Thyroid gland (tissue), 4 donors: ENCODE data around the gene PALM2AKAP2. TPM values are rescaled to one million over a fixed set of nuclear protein-coding genes. Genes with fewer than 3 reads are reported as not detected.
"Not testable (repeated sequence)": the region's sequence is repeated elsewhere in the genome, so short reads cannot be mapped to it uniquely, and the experiment has no call there.

ENCODE experiments used
- DNase-seq, 2 donors: peaks; one replicate each; pipeline ENCODE4 v3.0.0-alpha.2; 2019
- H3K27ac ChIP-seq, 3 donors: fragments of 200-600 bp; sonication (generic); 1 replicate in 2 of 3; 2 replicates in 1 of 3; pipeline ENCODE4 v1.5.1; 2016 to 2019; ENCODE audit warnings: mild to moderate bottlenecking in 1 of 3, moderate library complexity in 1 of 3
- H3K27me3 ChIP-seq: fragments of 200-600 bp; sonication (generic); one replicate; pipeline ENCODE4 v1.5.1; 2019
- H3K36me3 ChIP-seq, 2 donors: fragments of 200-600 bp; sonication (generic); one replicate each; pipeline ENCODE4 v1.5.1; 2016 to 2019
- H3K4me1 ChIP-seq, 2 donors: fragments of 200-600 bp; sonication (generic); one replicate each; pipeline ENCODE4 v1.5.1; 2017 to 2019
- H3K4me3 ChIP-seq, 3 donors: fragments of 200-600 bp; sonication (generic); replicated peaks in 1 of 3; 1 replicate in 2 of 3; 2 replicates in 1 of 3; pipeline ENCODE4 v1.5.1; 2016; ENCODE audit warnings: mild to moderate bottlenecking in 1 of 3
- H3K9me3 ChIP-seq: fragments of 200-600 bp; sonication (generic); one replicate; pipeline ENCODE4 v1.5.1; 2017
- POLR2A ChIP-seq, 2 donors: fragments of 450-650 bp; IDR thresholded peaks; one replicate each; pipeline ENCODE4 v1.6.1; 2017; ENCODE audit warnings: antibody characterized with exemption in 2 of 2, mild to moderate bottlenecking in 2 of 2, moderate library complexity in 1 of 2
- WGBS, 2 donors: methylation state at CpG; one replicate each; pipeline ENCODE4 v1.1.5; 2017; 5-methylcytosine and 5-hydroxymethylcytosine counted together
- intact Hi-C: fragments of 100-400 bp; cut with DNase I; formaldehyde crosslinking; loops from one replicate; pipeline ENCODE4 v1.15.1; 2023
- total RNA-seq, 4 donors: library from RNA; depleted of rRNA; stranded (reverse); fragments of >200 nt; gene quantifications; one replicate each; pipeline ENCODE4 v1.2.3, GENCODE V29; 2016
- TF ChIP-seq, protein P1 (sequence below), 6 experiments: fragments of 200-600 bp in 3 of 6; fragments of 450-650 bp in 3 of 6; sonication (generic) in 3 of 6; IDR thresholded peaks; one replicate each; pipeline ENCODE4 v1.5.1; 2016 to 2019; ENCODE audit warnings: antibody characterized with exemption in 6 of 6, mild to moderate bottlenecking in 2 of 6, inconsistent platforms in 1 of 6, moderate library complexity in 1 of 6

PALM2AKAP2 gene
- total RNA-seq, 4 donors from 2014 or later: 9.9 to 25.4 (median 13.1) TPM

DNA sequence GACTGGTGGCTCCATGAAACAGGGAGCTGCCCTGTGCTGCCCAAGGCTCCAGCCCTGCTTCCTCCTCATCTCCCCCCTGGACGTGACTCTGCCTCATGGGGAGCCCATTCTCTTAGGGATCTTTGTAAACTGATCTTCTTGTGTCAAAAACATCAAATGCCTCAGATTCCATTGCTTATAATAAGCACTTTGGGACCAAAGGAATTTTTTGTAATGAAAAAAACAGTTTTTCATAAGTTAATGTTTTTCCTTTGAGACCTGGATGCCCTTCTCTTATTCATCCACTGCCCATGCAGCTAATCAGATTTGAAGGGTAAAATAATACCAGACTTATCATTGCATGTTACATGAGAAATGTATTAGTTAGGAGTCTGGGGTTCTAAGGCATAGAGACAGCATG lies 41.7 kb downstream of the PALM2AKAP2 start:
- no peak for TF ChIP-seq POLR2A (IDR thresholded peaks at IDR 0.05)
- TF ChIP-seq, protein P1, sequence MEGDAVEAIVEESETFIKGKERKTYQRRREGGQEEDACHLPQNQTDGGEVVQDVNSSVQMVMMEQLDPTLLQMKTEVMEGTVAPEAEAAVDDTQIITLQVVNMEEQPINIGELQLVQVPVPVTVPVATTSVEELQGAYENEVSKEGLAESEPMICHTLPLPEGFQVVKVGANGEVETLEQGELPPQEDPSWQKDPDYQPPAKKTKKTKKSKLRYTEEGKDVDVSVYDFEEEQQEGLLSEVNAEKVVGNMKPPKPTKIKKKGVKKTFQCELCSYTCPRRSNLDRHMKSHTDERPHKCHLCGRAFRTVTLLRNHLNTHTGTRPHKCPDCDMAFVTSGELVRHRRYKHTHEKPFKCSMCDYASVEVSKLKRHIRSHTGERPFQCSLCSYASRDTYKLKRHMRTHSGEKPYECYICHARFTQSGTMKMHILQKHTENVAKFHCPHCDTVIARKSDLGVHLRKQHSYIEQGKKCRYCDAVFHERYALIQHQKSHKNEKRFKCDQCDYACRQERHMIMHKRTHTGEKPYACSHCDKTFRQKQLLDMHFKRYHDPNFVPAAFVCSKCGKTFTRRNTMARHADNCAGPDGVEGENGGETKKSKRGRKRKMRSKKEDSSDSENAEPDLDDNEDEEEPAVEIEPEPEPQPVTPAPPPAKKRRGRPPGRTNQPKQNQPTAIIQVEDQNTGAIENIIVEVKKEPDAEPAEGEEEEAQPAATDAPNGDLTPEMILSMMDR (IDR thresholded peaks at IDR 0.05): no peak
- no peak for DNase-seq
- no peak overlapping the region for H3K27ac ChIP-seq
- intact Hi-C loops: no loop called here
- H3K9me3 ChIP-seq: no peaks in the 10 kb centered on the region
- H3K27me3 ChIP-seq: no peaks in the 10 kb centered on the region
- no peak overlapping the region for H3K4me3 ChIP-seq
- H3K36me3 ChIP-seq: no peaks in the 10 kb centered on the region
- peaks cover 0 to 5% of the 10 kb centered on the region in 2 donors for H3K4me1 ChIP-seq
- 76 to 79% methylated on average over 1 of the region's 1 CpG for WGBS, 2 donors

DNA sequence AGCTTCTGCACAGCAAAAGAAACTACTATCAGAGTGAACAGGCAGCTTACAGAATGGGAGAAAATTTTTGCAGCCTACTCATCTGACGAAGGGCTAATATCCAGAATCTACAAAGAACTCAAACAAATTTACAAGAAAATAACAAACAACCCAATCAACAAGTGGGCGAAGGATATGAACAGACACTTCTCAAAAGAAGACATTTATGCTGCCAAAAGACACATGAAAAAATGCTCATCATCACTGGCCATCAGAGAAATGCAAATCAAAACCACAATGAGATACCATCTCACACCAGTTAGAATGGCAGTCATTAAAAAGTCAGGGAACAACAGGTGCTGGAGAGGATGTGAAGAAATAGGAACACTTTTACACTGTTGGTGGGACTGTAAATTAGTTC lies 45.4 kb downstream of the PALM2AKAP2 start:
- DNase-seq, intact Hi-C loops, H3K27me3 ChIP-seq, H3K36me3 ChIP-seq, H3K4me1 ChIP-seq, H3K9me3 ChIP-seq, H3K4me3 ChIP-seq, H3K27ac ChIP-seq: not testable (repeated sequence)
- WGBS, 2 donors: 97 to 98% methylated on average over 2 of the region's 2 CpGs

- 76 to 86% methylated on average over 1 of the region's 1 CpG for WGBS, 2 donors
- intact Hi-C loops: no loop called here
- Histone ChIP-seq H3K9me3 (no peaks in the 10 kb centered on the region), H3K27ac (no peak overlapping the region), H3K4me1 (no peaks in the 10 kb centered on the region), H3K36me3 (no peaks in the 10 kb centered on the region), H3K27me3 (no peaks in the 10 kb centered on the region), H3K4me3 (no peak overlapping the region)
- TF ChIP-seq, protein P1 (IDR thresholded peaks at IDR 0.05): no peak
- no peak for TF ChIP-seq POLR2A (IDR thresholded peaks at IDR 0.05)
- no peak for DNase-seq
Observed at GRCh38 chr9:109826559-109826958, 46.6 kb downstream of the PALM2AKAP2 start.

DNA sequence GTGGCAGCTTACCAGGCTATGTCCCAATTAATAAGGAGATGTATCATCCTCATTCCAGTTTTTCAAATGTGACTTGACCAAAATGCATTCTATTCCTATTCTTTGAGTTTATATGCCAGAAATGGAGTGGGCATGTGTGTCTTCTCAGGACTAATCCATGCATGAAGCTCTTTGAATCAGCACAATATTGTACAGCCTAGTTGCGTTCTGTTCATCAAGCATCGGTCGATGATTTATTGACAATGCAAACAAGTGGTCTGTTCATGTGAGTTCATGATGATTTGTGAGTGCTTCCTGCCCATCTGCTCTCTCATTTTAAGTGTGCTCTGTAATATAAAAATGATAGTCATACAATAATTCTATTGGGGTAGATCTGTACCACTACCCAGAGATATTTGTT lies 48.3 kb downstream of the PALM2AKAP2 start:
- no peak overlapping the region for H3K4me3 ChIP-seq
- TF ChIP-seq, protein P1 (IDR thresholded peaks at IDR 0.05): no peak
- TF ChIP-seq POLR2A (IDR thresholded peaks at IDR 0.05): no peak
- no peak for DNase-seq
- intact Hi-C loops: no loop called here
- 72 to 79% methylated on average over 3 of the region's 3 CpGs for WGBS, 2 donors
- H3K9me3 ChIP-seq: no peaks in the 10 kb centered on the region
- H3K27ac ChIP-seq: no peak overlapping the region
- no peaks in the 10 kb centered on the region for H3K36me3 ChIP-seq
- H3K4me1 ChIP-seq: no peaks in the 10 kb centered on the region
- no peaks in the 10 kb centered on the region for H3K27me3 ChIP-seq
